Measurements from ENCODE around the gene PIK3R4.

The PIK3R4 gene

GRCh38 chr3:130786306-130786705 is 39.7 kb upstream of the PIK3R4 start:
- no peak for TF ChIP-seq CTCF (IDR thresholded peaks at IDR 0.05; ENCODE audit: low read depth, low read length, missing control alignments)
- no peak overlapping the region for H3K4me3 ChIP-seq (ENCODE audit: low read depth, low read length)
- in situ Hi-C loops (cut with HindIII; ENCODE audit: low pct_ligation_motif_present, low sequenced_read_pairs), result no loop called here
- no peak overlapping the region for H3K27ac ChIP-seq
- no peaks in the 10 kb centered on the region for H3K36me3 ChIP-seq (replicated peaks)
- DNase-seq, result no peak
- no peaks in the 10 kb centered on the region for H3K27me3 ChIP-seq (replicated peaks)

- in situ Hi-C loops (cut with HindIII; ENCODE audit: low pct_ligation_motif_present, low sequenced_read_pairs), result no loop called here
- no peak for TF ChIP-seq CTCF (IDR thresholded peaks at IDR 0.05; ENCODE audit: low read depth, low read length, missing control alignments)
Observed at GRCh38 chr3:130783629-130784028, 37.0 kb upstream of the PIK3R4 start.

GRCh38 chr3:130779486-130779885 is 32.9 kb upstream of the PIK3R4 start:
- Histone ChIP-seq H3K27ac (no peak overlapping the region), H3K27me3 (replicated peaks) (no peaks in the 10 kb centered on the region), H3K36me3 (replicated peaks) (no peaks in the 10 kb centered on the region), H3K4me3 (ENCODE audit: low read depth, low read length) (no peak overlapping the region)
- no peak for DNase-seq
- no peak for TF ChIP-seq CTCF (IDR thresholded peaks at IDR 0.05; ENCODE audit: low read depth, low read length, missing control alignments)
- in situ Hi-C loops (cut with HindIII; ENCODE audit: low pct_ligation_motif_present, low sequenced_read_pairs), result no loop called here

More at GRCh38 chr3:130783629-130784028, 37.0 kb upstream of the PIK3R4 start:
- no peak for DNase-seq
- H3K36me3 ChIP-seq (replicated peaks), result no peaks in the 10 kb centered on the region
- no peak overlapping the region for H3K27ac ChIP-seq
- H3K4me3 ChIP-seq (ENCODE audit: low read depth, low read length), result no peak overlapping the region
- no peaks in the 10 kb centered on the region for H3K27me3 ChIP-seq (replicated peaks)

GRCh38 chr3:130779031-130779430 is 32.4 kb upstream of the PIK3R4 start:
- H3K27ac ChIP-seq, result no peak overlapping the region
- no peak for TF ChIP-seq CTCF (IDR thresholded peaks at IDR 0.05; ENCODE audit: low read depth, low read length, missing control alignments)
- no peaks in the 10 kb centered on the region for H3K36me3 ChIP-seq (replicated peaks)
- H3K4me3 ChIP-seq (ENCODE audit: low read depth, low read length), result no peak overlapping the region
- no peaks in the 10 kb centered on the region for H3K27me3 ChIP-seq (replicated peaks)
- in situ Hi-C loops (cut with HindIII; ENCODE audit: low pct_ligation_motif_present, low sequenced_read_pairs), result no loop called here
- no peak for DNase-seq

- Histone ChIP-seq H3K27me3 (replicated peaks) (no peaks in the 10 kb centered on the region), H3K27ac (no peak overlapping the region), H3K36me3 (replicated peaks) (no peaks in the 10 kb centered on the region), H3K4me3 (ENCODE audit: low read depth, low read length) (no peak overlapping the region)
- TF ChIP-seq CTCF (IDR thresholded peaks at IDR 0.05; ENCODE audit: low read depth, low read length, missing control alignments), result no peak
- in situ Hi-C loops (cut with HindIII; ENCODE audit: low pct_ligation_motif_present, low sequenced_read_pairs), result no loop called here
- no peak for DNase-seq
Observed at GRCh38 chr3:130773366-130773765, 26.7 kb upstream of the PIK3R4 start.

GRCh38 chr3:130772129-130772528 is 25.5 kb upstream of the PIK3R4 start:
- no peak for DNase-seq
- Histone ChIP-seq H3K27ac (no peak overlapping the region), H3K27me3 (replicated peaks) (no peaks in the 10 kb centered on the region), H3K36me3 (replicated peaks) (no peaks in the 10 kb centered on the region), H3K4me3 (ENCODE audit: low read depth, low read length) (no peak overlapping the region)
- in situ Hi-C loops (cut with HindIII; ENCODE audit: low pct_ligation_motif_present, low sequenced_read_pairs), result no loop called here
- TF ChIP-seq CTCF (IDR thresholded peaks at IDR 0.05; ENCODE audit: low read depth, low read length, missing control alignments), result no peak
